NCI-H1092 (cell line): ENCODE results near the gene CDC42BPA.
"Not testable (repeated sequence)": the region's sequence is repeated elsewhere in the genome, so short reads cannot be mapped to it uniquely, and the experiment has no call there.

ENCODE experiments used
- DNase-seq: peaks from one replicate; lab custom pipeline; 2025; lab: John Stamatoyannopoulos, UW

CDC42BPA gene

GRCh38 chr1:227255086-227255732 lies 63.1 kb downstream of the CDC42BPA start:
- no peak for DNase-seq

- DNase-seq = no peak
Observed at GRCh38 chr1:227253065-227253464, 65.2 kb downstream of the CDC42BPA start.

GRCh38 chr1:227245613-227246320 lies 72.5 kb downstream of the CDC42BPA start:
- no peak for DNase-seq

GRCh38 chr1:227244339-227245118 lies 73.8 kb downstream of the CDC42BPA start:
- DNase-seq = no peak

GRCh38 chr1:227242811-227243682 lies 75.2 kb downstream of the CDC42BPA start:
- no peak for DNase-seq

GRCh38 chr1:227240983-227241382 lies 77.3 kb downstream of the CDC42BPA start:
- no peak for DNase-seq

GRCh38 chr1:227234998-227235405 lies 83.3 kb downstream of the CDC42BPA start:
- DNase-seq = peak; percentile 35

- DNase-seq = not testable (repeated sequence)
Observed at GRCh38 chr1:227231128-227231527, 87.2 kb downstream of the CDC42BPA start.

- no peak for DNase-seq
Observed at GRCh38 chr1:227228201-227228600, 90.1 kb downstream of the CDC42BPA start.

- no peak for DNase-seq
Observed at GRCh38 chr1:227227761-227228160, 90.5 kb downstream of the CDC42BPA start.

GRCh38 chr1:227225715-227226346 lies 92.5 kb downstream of the CDC42BPA start:
- no peak for DNase-seq

- no peak for DNase-seq
Observed at GRCh38 chr1:227223171-227223806, 95.0 kb downstream of the CDC42BPA start.

- no peak for DNase-seq
Observed at GRCh38 chr1:227219715-227220292, 98.5 kb downstream of the CDC42BPA start.

- DNase-seq = no peak
Observed at GRCh38 chr1:227218870-227219573, 99.3 kb downstream of the CDC42BPA start.

GRCh38 chr1:227215863-227216510 lies 102.3 kb downstream of the CDC42BPA start:
- no peak for DNase-seq

GRCh38 chr1:227214207-227214606 lies 104.1 kb downstream of the CDC42BPA start:
- no peak for DNase-seq

- no peak for DNase-seq
Observed at GRCh38 chr1:227213426-227213825, 104.9 kb downstream of the CDC42BPA start.

- no peak for DNase-seq
Observed at GRCh38 chr1:227212164-227212563, 106.1 kb downstream of the CDC42BPA start.

GRCh38 chr1:227210604-227211003 lies 107.7 kb downstream of the CDC42BPA start:
- no peak for DNase-seq
